ENCODE data around the gene SAMD10.
"Not testable (repeated sequence)": the region's sequence is repeated elsewhere in the genome, so short reads cannot be mapped to it uniquely, and the experiment has no call there.

Gene SAMD10

GRCh38 chr20:63979557-63980316 lies at the start of gene SAMD10:
TSS of gene SAMD10 (minus strand) at chr20:63979642. CDS start at chr20:63979467, 175 bp downstream.
- peak; percentile 83 for DNase-seq

GRCh38 chr20:64027981-64028685 lies 48.7 kb upstream of the SAMD10 start:
- no peak for DNase-seq

- no peak for DNase-seq
Observed at GRCh38 chr20:64025826-64026412, 46.5 kb upstream of the SAMD10 start.

GRCh38 chr20:64025101-64025825 lies 45.8 kb upstream of the SAMD10 start:
- DNase-seq = no peak

GRCh38 chr20:64024141-64024990 lies 44.9 kb upstream of the SAMD10 start:
- DNase-seq = no peak

GRCh38 chr20:64023361-64024140 lies 44.1 kb upstream of the SAMD10 start:
- no peak for DNase-seq

GRCh38 chr20:64022671-64023360 lies 43.4 kb upstream of the SAMD10 start:
- no peak for DNase-seq

- DNase-seq = no peak
Observed at GRCh38 chr20:64021124-64021975, 41.9 kb upstream of the SAMD10 start.

- DNase-seq = no peak
Observed at GRCh38 chr20:64015635-64016034, 36.2 kb upstream of the SAMD10 start.

GRCh38 chr20:64012385-64013154 lies 33.1 kb upstream of the SAMD10 start:
- DNase-seq = not testable (repeated sequence)

GRCh38 chr20:64011366-64011779 lies 31.9 kb upstream of the SAMD10 start:
- peak; percentile 16 for DNase-seq

- no peak for DNase-seq
Observed at GRCh38 chr20:64010711-64011237, 31.3 kb upstream of the SAMD10 start.

GRCh38 chr20:64009811-64010387 lies 30.5 kb upstream of the SAMD10 start:
- DNase-seq = no peak

GRCh38 chr20:64006902-64007301 lies 27.5 kb upstream of the SAMD10 start:
- DNase-seq = no peak

GRCh38 chr20:64006490-64006889 lies 27.0 kb upstream of the SAMD10 start:
- no peak for DNase-seq

- DNase-seq = no peak
Observed at GRCh38 chr20:64005394-64005793, 26.0 kb upstream of the SAMD10 start.

GRCh38 chr20:64003960-64004725 lies 24.7 kb upstream of the SAMD10 start:
- DNase-seq = no peak

- DNase-seq = no peak
Observed at GRCh38 chr20:64001607-64002011, 22.2 kb upstream of the SAMD10 start.
